ENCODE data around the gene BRIP1. TPM values are rescaled to one million over a fixed set of nuclear protein-coding genes. Genes with fewer than 3 reads are reported as not detected.

The BRIP1 gene
- total and polyA plus RNA-seq, 4 donors = 0.13 to 1.4 (median 0.44) TPM

- no peaks in the 10 kb centered on the region for H3K4me1 ChIP-seq (ENCODE audit: control insufficient read depth in 1 of 2, insufficient read depth in 2 of 2, low read length in 2 of 2)
- H3K27me3 ChIP-seq (ENCODE audit: control insufficient read depth in 1 of 2, insufficient read depth in 2 of 2, low read length in 1 of 2) = no peaks in the 10 kb centered on the region
- ATAC-seq (ENCODE audit: low FRiP score) (no peak), DNase-seq (no peak)
- no peak overlapping the region for H3K4me3 ChIP-seq (ENCODE audit: low read length in 2 of 2)
- H3K27ac ChIP-seq (ENCODE audit: low read depth in 1 of 2, low read length in 2 of 2) = no peak overlapping the region
- intact Hi-C loops (cut with DNase I) = loop anchor here in 1 of 2 donors (5.0 kb wide), 1 partner anchor 427 kb away; no protein-coding TSS in a partner anchor
- no peaks in the 10 kb centered on the region for H3K9me3 ChIP-seq (ENCODE audit: control insufficient read depth, low read length)
- WGBS, 2 donors = 97 to 100% methylated on average over 1 of the region's 1 CpG
- no peaks in the 10 kb centered on the region for H3K36me3 ChIP-seq (ENCODE audit: control insufficient read depth in 1 of 2, insufficient read depth in 2 of 2, low read length in 1 of 2)
Measured at GRCh38 chr17:61839300-61839786, 24.0 kb downstream of the BRIP1 start.

DNA sequence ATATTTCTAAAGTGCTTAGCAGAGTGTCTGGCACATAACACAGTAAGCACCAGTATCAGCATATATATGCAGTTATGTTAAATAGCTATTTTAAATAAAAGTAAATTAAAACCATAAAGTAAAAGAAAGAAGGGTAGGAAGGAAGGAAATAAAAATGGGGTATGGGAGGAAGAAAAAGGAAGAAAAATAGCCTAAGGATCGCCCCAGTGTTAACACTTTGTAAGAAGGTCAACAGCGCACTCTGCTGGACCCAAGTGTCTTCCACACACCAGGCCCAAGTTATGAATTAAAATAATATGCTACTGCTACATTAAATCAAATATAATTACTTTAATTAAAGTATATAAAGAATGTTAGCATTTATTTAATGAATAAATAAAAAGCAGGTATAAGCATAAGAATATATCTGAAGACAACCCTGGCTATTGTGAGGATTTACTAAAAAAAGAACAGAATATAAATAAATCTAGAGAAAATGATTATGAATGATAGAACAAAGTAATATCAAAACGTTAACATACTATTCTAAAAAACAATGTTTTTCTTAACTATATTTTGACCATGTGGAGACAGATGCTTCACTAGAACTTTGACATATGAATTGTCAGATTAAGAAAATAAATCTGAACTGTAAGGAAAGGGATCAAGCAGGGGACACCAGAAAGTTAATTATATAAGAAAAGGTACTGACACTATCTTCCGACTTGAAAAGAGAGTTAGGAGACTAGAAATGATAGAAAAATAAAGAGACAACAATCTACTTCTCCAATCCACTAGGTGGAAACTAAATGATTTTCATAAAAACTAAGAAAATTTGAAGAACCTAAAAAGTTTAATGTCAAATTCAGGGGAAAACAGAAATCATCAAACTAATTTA is 25.9 kb downstream of the BRIP1 start:
- Histone ChIP-seq H3K36me3 (ENCODE audit: control insufficient read depth in 1 of 2, insufficient read depth in 2 of 2, low read length in 1 of 2) (no peaks in the 10 kb centered on the region), H3K4me1 (ENCODE audit: control insufficient read depth in 1 of 2, insufficient read depth in 2 of 2, low read length in 2 of 2) (no peaks in the 10 kb centered on the region), H3K4me3 (ENCODE audit: low read length in 2 of 2) (no peak overlapping the region), H3K27ac (ENCODE audit: low read depth in 1 of 2, low read length in 2 of 2) (no peak overlapping the region), H3K27me3 (ENCODE audit: control insufficient read depth in 1 of 2, insufficient read depth in 2 of 2, low read length in 1 of 2) (no peaks in the 10 kb centered on the region), H3K9me3 (ENCODE audit: control insufficient read depth, low read length) (no peaks in the 10 kb centered on the region)
- DNase-seq = peak in 1 of 2 donors; percentile 62
- intact Hi-C loops (cut with DNase I) = loop anchor here in 1 of 2 donors (5.0 kb wide), 1 partner anchor 425 kb away; no protein-coding TSS in a partner anchor
- ATAC-seq (ENCODE audit: low FRiP score) = no peak
- WGBS, 2 donors = 42 to 48% methylated on average over 4 of the region's 4 CpGs

- no peaks in the 10 kb centered on the region for H3K4me1 ChIP-seq (ENCODE audit: control insufficient read depth in 1 of 2, insufficient read depth in 2 of 2, low read length in 2 of 2)
- no peak overlapping the region for H3K4me3 ChIP-seq (ENCODE audit: low read length in 2 of 2)
- H3K36me3 ChIP-seq (ENCODE audit: control insufficient read depth in 1 of 2, insufficient read depth in 2 of 2, low read length in 1 of 2) = no peaks in the 10 kb centered on the region
- intact Hi-C loops (cut with DNase I) = loop anchor here in 1 of 2 donors (5.0 kb wide), 1 partner anchor 424 kb away; no protein-coding TSS in a partner anchor
- H3K27me3 ChIP-seq (ENCODE audit: control insufficient read depth in 1 of 2, insufficient read depth in 2 of 2, low read length in 1 of 2) = no peaks in the 10 kb centered on the region
- ATAC-seq (ENCODE audit: low FRiP score) (no peak), DNase-seq (no peak)
- WGBS, 2 donors = 84 to 86% methylated on average over 3 of the region's 3 CpGs
- no peaks in the 10 kb centered on the region for H3K9me3 ChIP-seq (ENCODE audit: control insufficient read depth, low read length)
- H3K27ac ChIP-seq (ENCODE audit: low read depth in 1 of 2, low read length in 2 of 2) = no peak overlapping the region
Measured at GRCh38 chr17:61836266-61837174, 26.8 kb downstream of the BRIP1 start.

DNA sequence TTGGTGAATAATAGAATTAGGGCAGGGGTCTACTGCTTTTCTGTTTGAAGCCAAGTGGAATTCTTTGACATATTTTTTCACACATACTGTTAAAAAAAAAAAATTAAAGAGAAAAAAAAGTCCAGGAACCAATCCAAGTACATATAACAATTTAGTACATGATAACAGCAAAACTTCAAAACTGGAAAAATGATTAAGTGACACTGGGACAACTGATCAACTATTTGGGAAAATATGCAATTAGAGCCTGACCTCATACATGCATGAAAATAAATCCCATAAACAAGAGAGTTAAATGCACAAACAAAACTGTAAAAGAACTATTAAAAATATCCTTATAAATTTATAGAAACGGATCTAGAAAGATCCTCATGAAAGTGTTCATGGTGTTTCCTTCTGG is 27.7 kb downstream of the BRIP1 start:
- intact Hi-C loops (cut with DNase I) = loop anchor here in 1 of 2 donors (5.0 kb wide), 1 partner anchor 423 kb away; no protein-coding TSS in a partner anchor
- Histone ChIP-seq H3K27ac (ENCODE audit: low read depth in 1 of 2, low read length in 2 of 2) (no peak overlapping the region), H3K36me3 (ENCODE audit: control insufficient read depth in 1 of 2, insufficient read depth in 2 of 2, low read length in 1 of 2) (no peaks in the 10 kb centered on the region), H3K27me3 (ENCODE audit: control insufficient read depth in 1 of 2, insufficient read depth in 2 of 2, low read length in 1 of 2) (no peaks in the 10 kb centered on the region), H3K4me3 (ENCODE audit: low read length in 2 of 2) (no peak overlapping the region), H3K4me1 (ENCODE audit: control insufficient read depth in 1 of 2, insufficient read depth in 2 of 2, low read length in 2 of 2) (no peaks in the 10 kb centered on the region), H3K9me3 (ENCODE audit: control insufficient read depth, low read length) (no peaks in the 10 kb centered on the region)
- 73 to 77% methylated on average over 1 of the region's 1 CpG for WGBS, 2 donors
- ATAC-seq (ENCODE audit: low FRiP score) = no peak
- DNase-seq = no peak

DNA sequence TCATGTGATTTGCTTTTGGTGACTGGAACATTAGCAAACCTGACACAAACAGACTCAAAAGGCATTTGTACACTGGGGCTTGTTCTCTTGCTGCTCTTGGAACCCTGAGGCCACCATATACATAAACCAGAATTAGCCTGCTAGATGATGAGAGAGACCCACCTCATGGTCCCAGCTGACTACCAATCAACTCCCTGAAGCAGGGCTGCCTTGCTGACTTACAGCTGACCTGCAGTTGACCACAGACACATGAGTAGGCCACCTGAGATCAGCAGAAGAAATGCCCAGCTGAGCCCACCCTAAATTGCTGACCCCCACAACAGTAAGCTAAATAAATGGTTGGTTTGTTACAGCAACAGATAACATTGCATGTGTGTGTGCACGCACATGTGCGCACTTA is 28.7 kb downstream of the BRIP1 start:
- 99 to 100% methylated on average over 2 of the region's 2 CpGs for WGBS, 2 donors
- intact Hi-C loops (cut with DNase I) = loop anchor here in 1 of 2 donors (5.0 kb wide), 1 partner anchor 422 kb away; no protein-coding TSS in a partner anchor

GRCh38 chr17:61833536-61834193 is 29.7 kb downstream of the BRIP1 start:
- Histone ChIP-seq H3K4me1 (ENCODE audit: control insufficient read depth in 1 of 2, insufficient read depth in 2 of 2, low read length in 2 of 2) (no peaks in the 10 kb centered on the region), H3K27me3 (ENCODE audit: control insufficient read depth in 1 of 2, insufficient read depth in 2 of 2, low read length in 1 of 2) (no peaks in the 10 kb centered on the region), H3K36me3 (ENCODE audit: control insufficient read depth in 1 of 2, insufficient read depth in 2 of 2, low read length in 1 of 2) (no peaks in the 10 kb centered on the region), H3K4me3 (ENCODE audit: low read length in 2 of 2) (no peak overlapping the region), H3K27ac (ENCODE audit: low read depth in 1 of 2, low read length in 2 of 2) (no peak overlapping the region), H3K9me3 (ENCODE audit: control insufficient read depth, low read length) (no peaks in the 10 kb centered on the region)
- ATAC-seq (ENCODE audit: low FRiP score) (no peak), DNase-seq (no peak)
- intact Hi-C loops (cut with DNase I) = no loop called here
- WGBS, 2 donors = 87 to 89% methylated on average over 7 of the region's 7 CpGs

More for the DNA sequence above, 28.7 kb downstream of the BRIP1 start:
- no peak overlapping the region for H3K27ac ChIP-seq (ENCODE audit: low read depth in 1 of 2, low read length in 2 of 2)
- no peaks in the 10 kb centered on the region for H3K4me1 ChIP-seq (ENCODE audit: control insufficient read depth in 1 of 2, insufficient read depth in 2 of 2, low read length in 2 of 2)
- H3K9me3 ChIP-seq (ENCODE audit: control insufficient read depth, low read length) = no peaks in the 10 kb centered on the region
- DNase-seq = no peak
- H3K36me3 ChIP-seq (ENCODE audit: control insufficient read depth in 1 of 2, insufficient read depth in 2 of 2, low read length in 1 of 2) = no peaks in the 10 kb centered on the region
- no peaks in the 10 kb centered on the region for H3K27me3 ChIP-seq (ENCODE audit: control insufficient read depth in 1 of 2, insufficient read depth in 2 of 2, low read length in 1 of 2)
- H3K4me3 ChIP-seq (ENCODE audit: low read length in 2 of 2) = no peak overlapping the region
- ATAC-seq (ENCODE audit: low FRiP score) = no peak

GRCh38 chr17:61832463-61832862 is 30.9 kb downstream of the BRIP1 start:
- Histone ChIP-seq H3K27ac (ENCODE audit: low read depth in 1 of 2, low read length in 2 of 2) (no peak overlapping the region), H3K4me3 (ENCODE audit: low read length in 2 of 2) (no peak overlapping the region), H3K4me1 (ENCODE audit: control insufficient read depth in 1 of 2, insufficient read depth in 2 of 2, low read length in 2 of 2) (no peaks in the 10 kb centered on the region), H3K36me3 (ENCODE audit: control insufficient read depth in 1 of 2, insufficient read depth in 2 of 2, low read length in 1 of 2) (no peaks in the 10 kb centered on the region), H3K9me3 (ENCODE audit: control insufficient read depth, low read length) (no peaks in the 10 kb centered on the region), H3K27me3 (ENCODE audit: control insufficient read depth in 1 of 2, insufficient read depth in 2 of 2, low read length in 1 of 2) (no peaks in the 10 kb centered on the region)
- intact Hi-C loops (cut with DNase I) = no loop called here
- DNase-seq (no peak), ATAC-seq (ENCODE audit: low FRiP score) (no peak)
- 91 to 92% methylated on average over 3 of the region's 3 CpGs for WGBS, 2 donors

- 96 to 100% methylated on average over 1 of the region's 1 CpG for WGBS, 2 donors
- intact Hi-C loops (cut with DNase I) = no loop called here
- Histone ChIP-seq H3K4me3 (ENCODE audit: low read length in 2 of 2) (no peak overlapping the region), H3K27ac (ENCODE audit: low read depth in 1 of 2, low read length in 2 of 2) (no peak overlapping the region), H3K36me3 (ENCODE audit: control insufficient read depth in 1 of 2, insufficient read depth in 2 of 2, low read length in 1 of 2) (no peaks in the 10 kb centered on the region), H3K4me1 (ENCODE audit: control insufficient read depth in 1 of 2, insufficient read depth in 2 of 2, low read length in 2 of 2) (no peaks in the 10 kb centered on the region), H3K9me3 (ENCODE audit: control insufficient read depth, low read length) (no peaks in the 10 kb centered on the region), H3K27me3 (ENCODE audit: control insufficient read depth in 1 of 2, insufficient read depth in 2 of 2, low read length in 1 of 2) (no peaks in the 10 kb centered on the region)
- ATAC-seq (ENCODE audit: low FRiP score) = no peak
- DNase-seq = no peak
Measured at GRCh38 chr17:61831099-61831498, 32.2 kb downstream of the BRIP1 start.

All from aorta (tissue), 5 donors.